GM12891 (cell line): ENCODE data around the gene FARSB.

Source experiments
- PAX5 ChIP-seq: IDR thresholded peaks from 2 replicates; pipeline ENCODE4 v1.6.1; 2011; ENCODE audit warnings: low read length, moderate library complexity, mild to moderate bottlenecking; ENCODE audit not compliant: insufficient read depth, severe bottlenecking
- POLR2A ChIP-seq: IDR thresholded peaks from 2 replicates; pipeline ENCODE4 v1.6.1; 2011; ENCODE audit warnings: low read depth, low read length, control low read depth
- POLR2AphosphoS5 ChIP-seq: IDR thresholded peaks from 2 replicates; pipeline ENCODE4 v1.6.1; 2011; ENCODE audit warnings: low read depth, low read length, control low read depth
- SPI1 ChIP-seq: IDR thresholded peaks from 2 replicates; pipeline ENCODE4 v1.6.1; 2011; ENCODE audit warnings: low read depth, low read length, control low read depth
- TAF1 ChIP-seq: IDR thresholded peaks from 2 replicates; pipeline ENCODE4 v1.6.1; 2011; ENCODE audit warnings: low read depth, low read length, control low read depth

GRCh38 chr2:222554517-222554916, 101.4 kb downstream of the FARSB start:
- TF ChIP-seq POLR2AphosphoS5: no peak
- no peak for TF ChIP-seq POLR2A
- TF ChIP-seq TAF1: no peak
- no peak for TF ChIP-seq SPI1
- TF ChIP-seq PAX5: no peak
